ENCODE measurements around the gene CPNE8. TPM values are rescaled to one million over a fixed set of nuclear protein-coding genes. Genes with fewer than 3 reads are reported as not detected.
A peak's percentile ranks its signal among the peaks of the same experiment; 100 is the strongest.

Gene CPNE8
- total RNA-seq, 1 experiment from 2014 or later, result 17.3 TPM

DNA sequence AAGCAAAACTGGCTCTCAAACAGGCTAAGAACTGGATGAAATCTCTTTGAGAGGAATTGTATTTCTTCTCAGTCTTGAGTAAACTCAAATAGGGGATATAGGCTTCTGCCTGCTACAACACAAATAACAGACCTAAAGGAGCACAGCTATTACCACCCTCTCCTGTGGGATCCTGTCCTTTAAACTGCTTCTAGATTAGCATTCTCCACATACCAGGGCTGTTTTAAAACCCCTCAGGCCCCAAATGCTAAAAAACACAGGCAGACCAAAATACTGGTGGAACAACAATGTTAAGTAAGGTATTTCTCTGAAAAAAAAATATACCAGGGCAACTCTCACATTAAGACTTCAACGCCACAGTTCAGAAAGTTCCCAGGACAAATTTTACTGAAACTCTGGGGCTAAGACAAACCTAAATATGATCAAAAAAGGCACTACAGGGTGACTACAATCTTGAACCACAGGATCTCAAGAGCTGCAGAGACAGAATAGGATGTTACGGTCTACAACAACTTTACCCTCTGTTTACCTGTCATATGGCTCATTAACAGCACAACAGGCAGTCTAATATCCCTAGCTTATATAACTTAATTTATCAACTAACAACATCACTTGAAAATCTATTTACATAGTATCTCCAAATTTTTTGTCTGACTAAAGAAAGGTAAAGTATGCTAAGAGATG lies 7.2 kb downstream of the CPNE8 start:
- no peak for DNase-seq (ENCODE audit: low read depth)

DNA sequence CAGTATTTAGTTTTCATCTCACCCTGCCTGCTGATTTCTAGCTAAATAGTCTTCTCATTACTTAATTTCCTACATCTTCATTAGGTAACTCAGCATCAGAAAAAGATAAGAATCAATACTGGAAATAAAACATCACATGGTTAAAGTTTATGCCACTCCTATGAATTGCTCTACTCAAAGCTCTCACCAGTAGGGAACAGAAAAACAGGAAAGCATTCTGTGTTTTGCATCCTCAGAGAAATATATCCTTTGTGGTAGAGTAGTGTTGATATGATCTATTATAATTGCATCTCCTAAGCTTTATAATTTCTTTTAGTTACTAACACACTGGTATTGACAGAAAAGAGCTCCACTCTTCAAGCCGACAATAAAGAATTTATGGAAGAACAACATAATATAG lies 9.9 kb downstream of the CPNE8 start:
- no peak for DNase-seq (ENCODE audit: low read depth)

DNA sequence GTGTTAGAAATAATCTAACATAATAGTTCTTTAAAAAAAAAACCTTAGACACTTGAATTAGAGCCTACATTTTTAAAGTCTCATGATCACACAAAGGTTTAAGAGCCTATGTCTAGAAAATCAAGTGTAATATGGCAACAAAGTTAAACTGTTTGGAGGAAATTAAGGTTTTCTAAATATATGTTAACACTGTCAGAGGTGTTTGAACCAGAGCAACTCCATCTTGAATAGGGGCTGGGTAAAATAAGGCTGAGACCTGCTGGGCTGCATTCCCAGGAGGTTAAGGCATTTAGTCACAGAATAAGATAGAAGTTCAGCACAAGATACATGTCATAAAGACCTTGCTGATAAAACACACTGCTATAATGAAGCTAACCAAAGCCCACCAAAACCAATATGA lies 12.4 kb downstream of the CPNE8 start:
- no peak for DNase-seq (ENCODE audit: low read depth)

DNA sequence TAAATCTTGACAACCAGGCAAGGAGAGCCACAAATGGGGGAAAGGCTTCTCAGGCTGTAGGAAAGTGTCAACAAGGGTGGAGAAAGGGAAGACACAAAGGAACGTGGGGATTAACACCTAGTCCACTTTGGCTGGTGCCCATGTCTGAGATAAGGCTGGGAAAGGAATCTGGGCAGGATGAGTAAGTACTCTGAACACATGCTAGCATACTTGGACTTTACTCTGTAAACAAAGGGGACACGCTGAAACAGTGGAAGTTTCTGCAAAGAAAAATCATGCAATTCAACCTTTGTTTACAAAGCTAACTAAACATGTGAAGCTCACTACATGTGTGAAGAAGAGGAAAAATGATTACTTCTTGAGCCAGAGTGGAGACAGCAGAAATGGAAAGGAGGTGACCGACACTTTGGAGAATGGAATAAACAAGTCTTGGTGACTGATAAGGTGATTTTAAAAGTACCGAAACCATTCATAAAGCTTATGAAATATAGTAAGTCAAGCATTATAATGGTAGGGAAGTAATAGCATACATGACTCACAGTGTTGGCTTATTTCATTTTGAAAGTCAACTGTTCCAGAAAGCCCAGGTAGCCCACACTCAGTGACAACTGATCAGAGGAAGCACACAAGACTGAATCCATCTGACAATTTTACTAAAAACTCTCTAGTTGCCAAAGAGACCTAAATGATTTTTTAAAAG lies 13.2 kb downstream of the CPNE8 start:
- no peak for DNase-seq (ENCODE audit: low read depth)

DNA sequence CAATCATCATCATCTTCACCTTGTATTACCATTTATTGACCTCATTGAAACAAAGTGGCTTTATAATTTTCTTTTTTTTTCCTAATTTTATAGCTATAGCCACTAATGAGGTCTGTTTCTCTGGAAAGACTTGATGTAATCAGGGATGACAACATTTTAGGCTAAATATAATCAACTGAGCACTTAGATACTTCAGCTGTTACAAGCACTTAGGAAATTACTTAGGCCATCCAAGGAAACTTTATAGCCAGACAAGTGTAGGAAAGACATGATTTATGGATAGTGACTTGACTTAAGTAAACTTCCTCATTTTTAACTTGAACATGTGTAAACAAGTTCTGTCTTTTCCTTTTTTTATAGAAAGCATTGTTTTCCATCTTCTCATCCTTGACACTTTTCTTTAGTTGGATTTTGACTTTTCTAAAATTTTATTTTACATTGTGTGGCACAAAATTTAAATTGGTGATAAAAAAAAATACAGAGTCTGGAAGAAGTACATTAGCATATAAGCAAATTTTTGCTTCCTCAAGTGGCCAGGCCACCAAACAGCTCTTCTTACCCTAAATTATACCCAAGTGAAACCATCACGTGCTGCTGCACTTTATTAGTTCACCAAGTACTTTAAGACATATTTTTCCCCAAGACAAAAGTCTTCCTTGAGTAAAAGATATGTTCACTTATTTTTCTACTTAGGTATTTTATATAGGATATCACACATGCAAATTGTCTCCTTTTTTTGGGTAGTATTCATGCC lies 15.1 kb downstream of the CPNE8 start:
- no peak for DNase-seq (ENCODE audit: low read depth)

DNA sequence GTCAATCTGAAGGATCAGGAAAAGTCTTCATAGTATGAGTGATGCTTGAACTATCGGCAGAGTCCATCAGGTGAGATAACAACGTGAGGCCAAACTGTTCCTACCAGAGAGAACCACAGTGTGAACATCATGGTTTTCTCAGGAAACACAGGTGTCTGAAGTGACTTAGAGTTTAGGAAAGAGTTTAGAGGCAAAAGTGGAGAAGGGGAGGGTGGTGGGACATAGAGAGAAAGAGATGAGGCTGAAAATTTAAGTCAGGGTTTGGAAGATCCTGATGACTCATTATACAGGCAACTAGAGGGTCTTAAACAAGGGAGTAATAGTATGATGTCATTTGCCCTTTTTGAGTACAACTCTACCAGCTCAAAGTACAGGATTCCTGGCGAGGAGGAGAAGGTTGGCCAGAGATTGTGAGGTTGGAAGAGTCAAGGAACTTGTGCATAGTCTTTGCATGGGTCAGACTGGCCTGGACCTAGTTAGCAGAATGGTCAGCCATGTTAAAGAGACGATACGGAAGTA lies 16.0 kb downstream of the CPNE8 start:
- DNase-seq (ENCODE audit: low read depth), result no peak

DNA sequence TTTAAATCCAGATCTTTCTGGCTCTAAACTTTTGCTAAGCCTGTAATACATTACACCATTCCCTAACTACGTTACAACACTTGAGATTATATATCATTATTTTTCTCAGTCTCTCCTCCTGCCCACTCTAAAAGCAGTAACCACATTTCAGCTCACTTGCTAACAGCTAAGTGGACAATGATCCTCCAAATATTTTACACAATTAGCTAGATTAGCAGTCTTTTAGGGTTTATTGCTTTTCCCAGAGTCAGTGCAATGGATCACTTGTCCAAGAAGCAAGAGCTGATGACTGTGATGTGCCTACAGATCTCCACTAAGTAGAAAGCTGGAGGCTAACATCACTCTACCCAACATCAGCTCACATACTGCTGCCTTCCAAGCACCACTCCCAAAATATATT lies 17.6 kb downstream of the CPNE8 start:
- no peak for DNase-seq (ENCODE audit: low read depth)

DNA sequence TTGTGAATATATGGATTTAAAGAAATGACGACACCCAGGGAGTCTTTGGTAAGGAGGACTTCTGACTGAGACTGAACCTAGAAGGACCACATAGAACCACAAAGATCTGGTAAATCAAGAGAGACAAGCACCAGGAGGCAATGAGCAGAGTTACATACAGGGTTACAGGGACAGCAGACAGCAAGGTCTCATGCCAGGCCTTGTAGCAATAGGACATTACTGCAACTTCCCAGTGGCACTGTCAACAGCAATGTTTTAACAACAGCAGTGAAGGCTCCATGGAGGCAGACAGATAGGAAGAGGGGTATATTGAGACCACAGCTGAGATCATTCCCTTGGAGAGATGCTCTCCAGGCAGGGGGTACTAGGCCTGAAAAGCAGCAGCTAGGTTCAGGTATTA lies 18.5 kb downstream of the CPNE8 start:
- DNase-seq (ENCODE audit: low read depth), result no peak

DNA sequence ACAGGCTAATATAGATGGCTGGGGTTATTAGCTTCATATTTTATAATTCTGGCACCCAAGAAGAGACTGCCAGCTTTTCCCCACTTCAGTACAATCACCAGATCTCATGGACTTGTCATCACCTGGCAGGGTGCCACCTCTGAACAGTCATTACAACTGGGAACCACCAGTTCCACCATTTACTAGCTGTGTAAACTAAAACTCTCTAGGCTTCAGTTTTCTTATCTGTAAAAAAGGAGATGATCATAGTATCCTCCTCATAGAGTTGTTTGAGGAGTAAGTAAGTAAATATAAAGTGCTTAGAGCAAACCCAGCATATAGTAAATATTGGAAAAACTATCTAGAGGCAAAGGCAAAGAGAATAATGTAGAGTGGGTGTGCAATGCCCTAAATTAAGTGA lies 19.3 kb downstream of the CPNE8 start:
- peak; percentile 86 for DNase-seq (ENCODE audit: low read depth)

DNA sequence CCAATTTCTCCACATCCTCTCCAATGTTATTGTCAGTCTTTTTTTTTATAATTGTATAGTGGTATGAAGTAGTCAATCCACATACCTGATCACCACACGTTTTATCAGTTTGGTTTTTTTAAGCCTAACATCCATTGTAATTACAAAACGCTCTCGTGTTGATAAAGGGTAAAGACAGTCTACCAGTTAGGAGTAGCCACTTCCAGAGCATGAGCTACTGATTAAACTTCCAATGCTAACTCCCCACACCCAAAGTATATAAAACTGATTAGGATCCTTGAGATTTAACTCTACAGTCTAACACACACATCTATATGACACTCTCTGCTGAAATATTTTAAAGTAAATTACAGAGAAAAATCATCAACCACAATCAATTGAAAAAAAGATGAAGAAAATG lies 20.7 kb downstream of the CPNE8 start:
- no peak for DNase-seq (ENCODE audit: low read depth)

DNA sequence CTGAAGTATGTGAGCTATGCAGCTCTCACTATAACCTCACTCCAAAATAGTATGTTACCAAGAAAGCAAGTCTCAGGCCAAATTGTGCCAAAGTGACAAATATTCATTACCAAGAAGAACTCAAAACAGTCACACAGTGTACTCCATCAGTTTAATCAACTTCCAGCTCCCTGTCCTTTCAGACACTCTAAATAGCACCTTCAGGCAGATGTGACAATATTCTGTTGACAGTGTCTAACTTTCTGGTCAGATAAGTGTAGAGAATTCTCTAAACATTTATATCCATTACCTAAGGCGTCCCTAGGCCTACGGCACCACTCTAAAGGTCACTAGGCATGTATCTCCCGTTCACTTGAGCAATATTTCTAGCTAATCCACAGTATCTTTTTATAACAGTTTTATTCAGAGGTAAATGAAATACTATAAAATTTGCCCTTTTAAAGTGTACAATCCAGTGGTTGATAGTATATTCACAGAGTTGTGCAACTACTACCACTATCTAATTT lies 21.7 kb downstream of the CPNE8 start:
- no peak for DNase-seq (ENCODE audit: low read depth)

DNA sequence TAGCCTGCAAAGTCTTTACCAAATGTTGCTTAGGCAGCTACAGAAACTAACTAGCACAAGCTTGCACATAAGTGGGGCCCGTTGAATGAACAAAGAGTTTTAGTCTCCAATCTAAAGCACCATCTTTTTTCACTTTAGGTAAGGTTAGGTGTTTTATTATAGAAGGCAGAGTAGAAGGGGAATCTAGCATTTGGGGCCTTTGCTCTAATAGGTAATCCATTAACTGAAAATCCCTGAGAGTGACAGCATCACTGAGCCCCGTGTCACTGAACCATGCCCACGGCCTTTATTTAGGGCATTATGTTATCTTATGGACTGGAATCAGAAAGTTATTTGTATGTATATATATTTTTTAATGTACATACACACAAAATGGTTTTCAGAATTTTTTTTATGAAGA lies 25.1 kb downstream of the CPNE8 start:
- no peak for DNase-seq (ENCODE audit: low read depth)

DNA sequence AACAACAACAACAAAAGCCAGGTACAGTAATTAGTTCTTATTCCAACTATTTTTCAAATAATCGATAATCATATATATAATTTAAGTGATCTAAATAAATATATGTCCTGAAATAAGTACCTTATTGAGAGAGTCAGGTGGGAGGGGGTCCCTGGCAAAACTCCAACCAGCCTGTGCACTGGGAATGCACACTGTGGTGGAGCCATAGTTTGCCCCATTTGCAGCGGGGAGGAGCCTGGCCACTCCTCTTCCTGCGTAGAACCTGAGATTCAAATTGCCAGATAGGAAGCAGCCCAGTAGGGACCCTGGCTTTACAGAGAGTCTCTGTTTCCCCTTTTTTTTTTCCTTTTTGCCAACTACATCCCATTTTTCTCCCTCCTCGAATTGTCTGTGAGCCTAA lies 26.4 kb downstream of the CPNE8 start:
- no peak for DNase-seq (ENCODE audit: low read depth)

DNA sequence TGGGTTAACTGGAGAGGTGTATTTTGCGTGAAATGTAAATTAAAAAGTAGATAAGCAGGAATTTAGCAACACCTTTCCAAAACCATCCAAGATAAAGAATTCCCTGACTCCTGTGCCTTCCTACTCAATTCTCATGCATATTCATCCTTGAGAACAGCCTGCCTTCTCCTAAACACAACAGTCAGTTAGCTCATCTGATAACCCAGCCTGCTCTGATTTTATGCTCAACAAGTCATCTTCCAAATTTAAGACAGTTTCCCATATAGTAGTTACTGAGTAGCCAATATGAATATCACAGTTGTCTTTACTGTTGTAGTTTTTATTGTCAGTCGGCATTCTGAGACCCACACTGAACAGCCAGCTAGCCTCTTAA lies 27.1 kb downstream of the CPNE8 start:
- DNase-seq (ENCODE audit: low read depth), result no peak

DNA sequence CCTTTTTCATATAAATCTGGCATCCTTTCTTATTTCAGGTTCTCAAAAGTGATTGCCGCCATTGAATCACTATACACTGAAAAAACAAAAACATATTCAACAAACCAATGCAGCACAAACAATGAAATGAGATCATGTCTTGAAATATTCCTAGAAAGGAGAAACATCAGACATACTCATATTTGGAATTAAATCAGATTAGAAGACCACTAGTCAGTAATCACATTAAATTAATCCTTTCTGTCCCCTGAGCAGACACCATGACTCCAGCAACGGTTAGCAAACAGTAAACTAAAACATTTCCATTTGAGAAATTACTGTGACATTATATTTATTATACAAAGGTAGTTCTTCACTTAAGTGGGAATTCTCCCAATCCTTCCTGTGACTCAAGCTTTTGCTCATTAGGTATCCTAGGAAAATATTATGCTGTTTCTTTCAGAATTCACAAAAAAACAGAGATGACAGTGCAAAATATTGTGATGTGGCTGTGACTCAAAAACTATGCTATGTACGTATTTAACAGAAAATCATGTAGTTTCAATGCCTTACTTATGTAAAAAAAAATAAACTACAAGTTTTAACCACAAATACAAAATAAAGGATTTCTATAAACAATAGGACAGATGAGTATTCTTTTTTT lies 29.7 kb downstream of the CPNE8 start:
- DNase-seq (ENCODE audit: low read depth), result no peak

DNA sequence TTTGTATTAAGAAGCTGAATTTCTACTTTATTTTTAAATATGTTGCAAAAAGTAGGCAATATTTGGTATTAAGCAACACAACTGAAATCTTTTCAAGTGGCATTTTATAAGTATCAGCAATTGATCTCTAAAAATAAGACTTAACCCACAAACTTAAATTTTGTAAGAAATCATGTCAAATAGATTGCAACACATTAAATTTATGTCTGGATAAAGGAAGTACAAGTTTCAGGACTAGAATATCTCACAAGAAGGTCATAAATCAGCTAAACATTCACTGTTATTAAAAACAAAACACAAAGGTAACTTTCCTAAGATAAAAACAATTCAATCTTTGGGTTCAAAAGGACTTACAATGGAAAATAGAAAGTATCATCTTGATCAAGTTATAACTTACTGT lies 32.8 kb downstream of the CPNE8 start:
- DNase-seq (ENCODE audit: low read depth), result no peak

DNA sequence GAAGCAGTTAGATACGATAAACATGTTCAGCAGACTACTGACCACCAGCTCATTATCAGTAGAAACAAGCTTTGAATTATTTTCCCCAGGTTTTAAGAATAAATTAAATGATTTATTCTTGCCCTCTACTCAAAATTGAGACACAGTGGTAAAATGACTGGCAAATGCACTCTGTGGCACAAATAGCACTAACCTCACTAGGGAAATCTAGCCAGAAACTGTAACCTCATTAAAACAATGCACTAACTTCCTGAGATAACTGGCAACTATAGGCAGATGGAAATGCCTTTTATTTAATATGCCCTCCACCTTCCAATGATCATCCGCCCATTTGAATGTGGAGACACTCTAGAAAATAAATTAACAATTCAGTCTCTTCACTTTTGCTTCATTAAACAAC lies 33.2 kb downstream of the CPNE8 start:
- DNase-seq (ENCODE audit: low read depth), result no peak

DNA sequence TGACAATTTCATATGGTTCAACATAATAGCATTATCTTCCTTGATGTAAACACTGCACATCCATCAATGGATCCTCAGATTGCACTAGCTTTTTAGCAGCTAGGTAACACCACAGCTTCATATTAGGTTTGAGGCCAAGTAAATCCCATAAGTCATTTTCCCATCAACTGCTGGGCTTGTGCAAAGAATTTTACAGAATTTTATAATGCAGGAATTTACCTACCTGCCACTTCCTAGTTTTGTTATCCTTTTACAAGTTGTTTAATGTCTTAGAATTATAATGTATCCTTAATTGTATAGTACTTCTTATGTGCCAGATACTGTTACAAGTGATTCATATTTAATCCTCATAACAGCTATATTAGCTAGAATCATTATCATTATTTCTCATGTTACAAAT lies 36.4 kb downstream of the CPNE8 start:
- no peak for DNase-seq (ENCODE audit: low read depth)

DNA sequence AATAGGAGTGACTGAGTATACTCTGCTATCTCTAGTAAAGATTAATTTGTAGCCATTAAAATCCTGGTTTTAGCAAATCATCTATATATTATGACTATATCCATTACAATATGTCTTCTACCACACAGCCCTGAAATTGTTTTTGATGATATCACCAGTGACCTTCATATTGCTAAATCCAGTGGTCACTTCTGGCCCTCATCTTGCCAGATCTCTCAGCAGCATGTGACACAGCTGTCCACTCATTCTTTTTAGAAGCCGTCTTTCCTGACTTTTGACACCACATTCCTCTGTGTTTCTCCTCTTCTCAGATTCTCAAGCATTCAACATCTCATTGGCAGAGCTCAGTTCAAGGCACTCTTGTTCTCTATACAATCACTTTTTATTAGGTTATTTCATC lies 54.9 kb downstream of the CPNE8 start:
- no peak for DNase-seq (ENCODE audit: low read depth)

DNA sequence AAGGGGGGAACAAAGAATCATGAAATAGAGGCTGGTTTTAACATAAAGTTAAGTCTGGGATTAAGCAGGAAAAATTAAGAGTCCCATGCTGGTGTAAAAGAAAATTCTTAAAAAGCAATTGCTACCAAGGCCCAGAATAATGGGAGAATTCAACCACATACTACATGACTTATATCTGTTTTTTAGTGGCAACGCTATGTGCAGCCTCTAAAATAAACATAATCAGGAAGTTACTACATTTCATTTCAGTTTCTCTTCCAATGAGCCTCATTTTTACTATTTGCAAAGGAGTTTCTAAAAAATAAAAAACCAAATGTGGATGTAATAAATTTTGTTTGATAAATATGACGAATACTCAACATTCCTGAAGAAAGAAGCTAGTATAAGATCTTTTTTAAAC lies 58.1 kb downstream of the CPNE8 start:
- no peak for DNase-seq (ENCODE audit: low read depth)

DNA sequence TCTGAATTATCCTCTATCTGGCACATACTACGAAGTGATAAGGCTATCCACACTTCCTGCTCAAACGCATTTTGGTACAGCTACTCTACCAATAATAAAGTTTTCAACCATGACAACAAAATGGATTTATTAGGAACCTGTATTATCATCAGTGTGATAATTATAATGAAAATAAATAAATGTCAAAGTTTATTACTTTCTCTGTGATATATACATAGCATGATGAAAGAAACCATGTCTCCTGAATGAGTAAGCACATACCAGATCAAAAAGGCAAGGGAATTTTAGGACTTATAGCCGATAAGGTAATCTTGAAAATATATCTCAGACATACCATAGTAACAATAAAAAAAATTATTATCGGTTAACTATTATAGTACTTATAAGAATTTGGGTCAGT lies 61.1 kb downstream of the CPNE8 start:
- no peak for DNase-seq (ENCODE audit: low read depth)
